ENCODE data around the gene SEMA5A. TPM values are rescaled to one million over a fixed set of nuclear protein-coding genes. Genes with fewer than 3 reads are reported as not detected.

Gene SEMA5A
- total RNA-seq, 1 donor from 2014 or later, result 0.40 TPM

DNA sequence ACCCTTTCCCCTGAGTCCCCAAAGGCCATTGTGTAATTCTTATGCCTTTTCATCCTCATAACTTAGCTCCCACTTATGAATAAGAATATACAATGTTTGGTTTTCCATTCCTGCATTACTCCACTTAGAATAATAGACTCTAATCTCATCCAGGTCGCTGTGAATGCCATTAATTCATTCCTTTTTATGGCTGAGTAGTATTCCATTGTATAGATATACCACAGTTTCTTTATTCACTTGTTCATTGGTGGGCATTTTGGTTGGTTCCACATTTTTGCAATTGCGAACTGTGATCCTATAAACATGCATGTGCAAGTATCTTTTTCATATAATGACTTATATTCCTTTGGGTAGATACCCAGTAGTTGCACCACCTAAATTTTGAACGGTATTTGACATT is 101.5 kb downstream of the SEMA5A start:
- DNase-seq (ENCODE audit: low read depth, low spot score), result no peak

GRCh38 chr5:9441610-9442009 is 104.3 kb downstream of the SEMA5A start:
- DNase-seq (ENCODE audit: low read depth, low spot score), result no peak

DNA sequence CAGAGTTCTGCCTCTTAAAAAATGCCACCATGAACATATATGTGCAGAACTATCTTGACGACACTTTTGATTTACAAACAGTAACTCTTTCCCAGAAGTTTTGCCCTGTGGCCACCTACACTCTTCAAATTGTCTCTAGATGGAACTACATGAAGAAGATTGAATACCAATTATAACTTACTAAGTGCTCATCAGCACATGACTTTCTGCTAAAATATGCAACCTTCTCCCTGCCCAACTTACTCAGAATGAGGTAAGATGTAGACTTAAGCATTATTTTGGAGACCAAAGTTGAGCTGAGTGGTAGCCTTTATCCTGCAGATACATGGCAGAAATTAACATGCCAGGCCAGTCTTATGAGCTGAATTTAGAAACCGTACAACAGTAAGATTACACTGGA is 105.4 kb downstream of the SEMA5A start:
- no peak for DNase-seq (ENCODE audit: low read depth, low spot score)

DNA sequence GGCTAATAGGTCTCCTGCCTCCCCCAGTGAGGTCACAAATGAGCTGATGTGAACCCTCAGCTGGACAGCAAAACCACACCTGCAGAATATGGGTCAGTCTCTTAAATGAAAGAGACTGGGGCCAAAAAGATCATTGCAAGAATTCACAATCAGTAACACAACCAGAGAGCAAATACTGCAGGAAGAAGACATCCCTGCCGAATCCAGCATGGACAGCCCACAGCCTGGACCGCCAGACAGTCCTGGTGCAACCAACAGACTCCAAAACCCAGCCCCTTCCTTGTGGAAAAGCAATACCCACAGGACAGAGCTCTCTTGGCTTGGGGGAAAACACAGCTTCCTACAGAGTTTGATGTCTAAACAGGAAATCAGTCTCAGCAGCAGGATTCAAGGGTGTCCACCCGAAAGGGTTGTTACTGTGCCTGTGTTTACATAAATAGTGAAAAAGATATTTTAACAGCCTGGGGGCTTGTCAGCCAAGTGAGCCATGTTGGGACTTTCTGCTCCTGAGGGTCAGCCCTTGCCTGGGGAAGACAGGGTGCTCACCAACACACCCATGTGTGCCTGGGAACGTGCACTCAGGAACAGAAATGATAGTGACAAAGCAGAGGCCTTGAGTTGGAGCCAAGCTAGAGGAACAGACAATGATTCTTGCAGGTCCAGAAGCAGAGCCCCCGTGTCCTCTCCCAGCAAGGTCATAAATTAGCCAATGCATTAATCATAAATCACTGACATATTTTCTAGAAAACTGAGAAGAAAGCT is 106.2 kb downstream of the SEMA5A start:
- no peak for DNase-seq (ENCODE audit: low read depth, low spot score)

DNA sequence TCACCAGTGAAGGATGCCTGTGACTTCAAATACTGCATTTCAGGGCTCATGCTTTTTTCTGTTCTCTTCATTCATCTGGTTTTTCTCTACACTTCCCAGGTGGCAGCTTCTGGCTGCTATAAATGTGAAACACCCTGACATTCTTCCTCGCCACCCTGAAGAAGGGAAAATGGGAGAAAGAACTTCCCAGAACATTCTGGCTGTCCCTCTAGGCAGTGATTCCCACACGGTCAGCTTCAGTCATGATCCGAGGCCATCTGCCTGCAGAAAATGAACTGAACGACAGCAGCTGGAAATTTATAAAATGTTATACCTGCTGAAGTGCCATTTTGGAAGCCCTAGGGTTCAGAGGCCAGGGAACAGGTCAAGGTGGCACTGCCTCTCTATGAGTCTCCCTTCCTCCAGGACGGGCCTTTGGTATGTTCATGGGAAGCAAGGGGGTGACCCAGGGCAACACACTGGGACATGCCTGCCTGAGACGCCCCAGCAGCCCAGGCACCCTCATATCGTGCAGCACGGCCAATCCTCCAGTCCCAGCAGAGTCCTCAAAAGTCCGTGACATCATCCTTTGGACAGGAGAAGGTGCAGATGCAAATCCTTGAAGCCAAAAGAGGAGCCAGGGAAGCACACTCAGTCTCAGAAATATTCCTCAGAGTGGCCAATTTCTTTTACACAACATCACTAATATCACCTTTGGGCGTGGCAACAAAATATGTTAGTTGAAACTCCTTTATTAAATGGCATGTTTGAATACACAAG is 107.1 kb downstream of the SEMA5A start:
- no peak for DNase-seq (ENCODE audit: low read depth, low spot score)

DNA sequence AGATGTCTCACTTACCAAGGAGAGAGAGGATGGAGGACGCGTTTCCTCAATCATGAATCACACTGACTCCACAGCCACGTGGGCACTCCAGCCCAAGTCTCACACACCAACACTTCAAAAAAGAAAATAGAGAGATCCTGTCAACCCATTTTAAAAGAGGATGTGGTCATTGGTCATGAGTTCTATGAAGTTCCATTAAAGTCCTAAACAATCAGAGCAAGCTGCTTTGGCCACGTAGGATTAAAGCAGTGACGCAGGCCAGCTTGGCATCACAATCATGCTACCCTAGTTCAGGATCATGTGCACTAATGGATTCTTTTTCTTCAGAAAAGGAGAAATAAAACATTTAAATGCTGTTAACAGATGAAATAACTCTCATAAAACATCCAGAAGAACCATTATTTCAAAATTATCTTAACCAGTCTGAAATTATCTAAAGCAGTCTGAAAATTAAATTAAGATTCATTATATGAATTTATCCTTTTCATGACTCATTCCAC is 108.1 kb downstream of the SEMA5A start:
- peak; percentile 4 for DNase-seq (ENCODE audit: low read depth, low spot score)

DNA sequence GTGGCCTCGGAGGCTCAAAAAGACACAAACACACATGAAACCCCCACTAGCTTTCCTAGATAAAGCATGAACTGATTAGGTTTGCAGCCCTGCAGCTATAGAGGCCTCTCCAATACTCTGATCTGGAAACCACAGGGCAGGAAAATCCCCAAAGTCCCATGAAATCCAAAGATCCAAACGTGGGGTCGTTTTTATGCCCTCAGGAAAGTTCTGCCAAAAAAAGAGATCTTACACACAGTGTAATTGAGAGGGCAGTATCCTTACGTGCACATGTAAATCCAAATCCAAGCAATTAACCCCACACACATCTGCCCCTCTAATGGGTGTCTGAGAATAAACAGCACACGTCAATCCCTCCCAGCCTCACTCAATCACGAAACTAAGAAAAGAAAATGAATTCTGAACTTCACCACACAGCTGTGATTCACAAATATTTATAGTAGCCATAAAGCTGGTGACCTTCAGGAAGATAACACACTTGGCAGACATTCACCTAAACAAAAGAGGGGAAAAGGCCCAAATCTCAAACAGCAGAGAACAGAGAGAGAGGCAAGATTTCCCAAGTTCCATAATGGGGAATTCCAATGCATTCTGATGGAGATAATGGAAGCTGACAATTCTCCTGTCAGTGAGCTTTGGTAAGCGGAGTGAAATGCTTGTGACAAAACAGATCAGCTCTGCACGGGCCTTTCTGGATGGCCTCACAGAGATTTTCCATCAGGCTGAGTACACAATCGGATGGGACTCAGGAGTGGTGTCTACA is 114.2 kb downstream of the SEMA5A start:
- DNase-seq (ENCODE audit: low read depth, low spot score), result no peak

- DNase-seq (ENCODE audit: low read depth, low spot score), result no peak
These were observed 114.8 kb downstream of the SEMA5A start for GRCh38 chr5:9431151-9431495.

DNA sequence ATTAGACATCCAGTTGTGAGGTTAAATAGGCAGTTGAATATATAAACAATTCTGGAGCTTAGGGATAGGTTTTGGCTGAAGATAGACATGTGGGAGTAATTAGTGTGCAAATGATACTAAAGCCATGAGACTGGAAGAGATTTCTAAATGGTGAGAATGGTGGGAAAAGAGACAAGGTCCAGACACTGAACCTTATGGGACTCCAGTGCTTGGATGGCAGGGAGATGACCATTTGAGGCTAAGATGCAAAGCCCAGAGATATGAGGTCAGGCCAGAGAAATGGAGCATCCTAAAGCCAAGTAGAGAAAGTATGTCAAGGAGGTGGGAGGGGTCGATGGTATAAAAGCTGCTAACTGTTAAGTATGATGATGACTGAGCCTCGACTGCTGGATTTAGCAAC is 115.6 kb downstream of the SEMA5A start:
- no peak for DNase-seq (ENCODE audit: low read depth, low spot score)

- no peak for DNase-seq (ENCODE audit: low read depth, low spot score)
These were observed 116.1 kb downstream of the SEMA5A start for GRCh38 chr5:9429691-9430215.

GRCh38 chr5:9428272-9428671 is 117.6 kb downstream of the SEMA5A start:
- DNase-seq (ENCODE audit: low read depth, low spot score), result no peak

DNA sequence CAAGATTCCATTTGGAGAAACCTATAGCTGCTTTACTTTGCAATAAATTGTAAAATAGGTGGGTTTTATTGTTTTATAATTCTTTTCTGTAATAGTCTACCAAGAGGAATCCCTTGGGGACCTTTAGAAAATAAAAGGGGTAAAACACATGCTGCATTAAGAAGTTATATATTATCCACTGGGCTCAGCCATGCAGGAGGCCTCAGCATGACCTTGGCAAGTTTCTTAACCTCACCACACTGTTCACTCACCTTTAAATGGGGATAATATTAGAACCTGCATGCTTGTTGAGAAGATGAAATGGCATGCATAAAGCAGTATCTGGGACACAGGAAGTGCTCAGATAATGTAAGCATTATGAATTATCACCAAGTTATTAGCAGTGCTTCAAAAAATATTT is 120.2 kb downstream of the SEMA5A start:
- DNase-seq (ENCODE audit: low read depth, low spot score), result no peak

- no peak for DNase-seq (ENCODE audit: low read depth, low spot score)
These were observed 122.3 kb downstream of the SEMA5A start for GRCh38 chr5:9423571-9423970.

DNA sequence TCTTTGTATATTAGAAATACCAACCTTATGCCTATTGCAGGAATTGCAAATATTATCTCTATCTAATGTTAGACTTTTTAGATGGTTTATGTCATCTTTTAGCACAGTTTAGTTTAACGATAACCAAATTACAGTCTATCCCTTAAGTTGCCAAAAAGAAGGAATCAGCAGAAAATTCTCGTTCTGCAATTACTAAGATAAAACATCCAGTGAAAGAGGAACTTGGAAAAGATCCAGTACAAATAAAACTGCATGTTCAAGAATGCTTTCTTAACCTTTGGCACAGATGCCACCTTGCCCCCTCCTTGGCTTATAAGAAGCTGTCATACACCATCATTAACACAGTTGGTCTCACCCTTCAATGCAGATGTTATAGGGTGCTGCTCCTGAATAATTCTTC is 124.0 kb downstream of the SEMA5A start:
- no peak for DNase-seq (ENCODE audit: low read depth, low spot score)

DNA sequence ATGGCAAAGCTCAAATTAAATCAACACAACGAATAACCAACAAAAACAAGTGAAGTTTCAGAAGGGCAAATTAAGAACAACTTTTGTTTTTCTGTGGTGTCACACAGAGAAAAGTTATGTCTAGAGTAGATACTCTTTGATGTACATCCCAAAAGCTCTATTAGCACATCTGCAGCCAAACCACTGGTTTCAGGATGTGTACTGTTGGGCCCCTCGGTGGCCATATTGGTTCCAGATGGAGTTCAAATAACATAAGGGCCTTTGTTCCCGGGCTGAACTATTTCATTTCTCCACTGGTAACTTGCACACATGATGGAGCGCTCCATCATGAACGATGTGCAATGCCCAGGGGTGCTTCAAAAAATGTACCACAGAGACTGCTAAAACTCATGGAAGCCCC is 126.1 kb downstream of the SEMA5A start:
- no peak for DNase-seq (ENCODE audit: low read depth, low spot score)

- DNase-seq (ENCODE audit: low read depth, low spot score), result no peak
These were observed 130.3 kb downstream of the SEMA5A start for GRCh38 chr5:9415566-9415965.

- DNase-seq (ENCODE audit: low read depth, low spot score), result no peak
These were observed 130.8 kb downstream of the SEMA5A start for GRCh38 chr5:9415091-9415490.

DNA sequence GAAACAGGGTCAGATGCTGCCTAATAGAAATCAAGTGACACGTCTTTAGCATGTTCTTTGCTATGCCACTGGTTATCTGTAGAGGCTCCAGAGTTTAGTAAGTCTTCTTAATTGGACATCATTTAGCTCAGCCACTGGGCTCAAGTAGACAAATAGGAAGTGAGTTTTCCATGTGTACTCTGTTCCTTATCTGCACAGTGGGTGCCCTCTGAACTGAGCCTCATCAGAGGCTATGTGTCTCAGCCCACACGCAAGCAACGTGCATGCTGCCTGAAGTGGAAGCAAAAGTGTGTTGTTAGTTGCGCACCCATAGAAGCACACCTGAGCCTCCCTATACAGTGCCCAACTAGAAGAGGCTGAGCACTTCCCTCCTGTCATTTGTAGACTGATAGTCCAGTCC is 134.7 kb downstream of the SEMA5A start:
- DNase-seq (ENCODE audit: low read depth, low spot score), result no peak

DNA sequence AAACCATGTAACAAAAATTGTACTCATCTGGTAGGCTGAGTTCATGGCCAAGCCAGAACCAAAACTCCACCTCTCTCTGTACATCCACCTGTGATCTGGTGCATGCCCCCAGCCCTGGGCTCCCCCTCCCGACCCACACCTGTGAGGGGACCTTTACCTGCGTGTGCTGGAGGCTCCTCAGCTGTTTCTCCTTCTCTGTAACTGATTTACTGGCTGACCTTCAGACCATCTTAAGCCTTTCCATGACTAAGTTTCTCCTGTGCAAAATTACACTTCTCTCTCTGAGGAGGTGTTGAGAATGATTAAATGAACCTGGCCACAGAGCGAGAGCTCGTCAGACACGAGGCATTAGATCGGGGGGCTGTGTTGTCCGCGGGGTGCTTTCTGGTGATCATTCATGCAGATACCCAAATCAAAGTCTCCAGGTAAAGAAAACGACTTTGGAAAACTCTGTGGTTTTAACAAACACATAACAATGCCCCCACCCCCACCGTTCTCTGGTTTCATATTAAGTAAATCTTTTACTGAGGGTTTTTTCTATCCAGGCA is 136.4 kb downstream of the SEMA5A start:
- DNase-seq (ENCODE audit: low read depth, low spot score), result no peak

- DNase-seq (ENCODE audit: low read depth, low spot score), result no peak
These were observed 136.9 kb downstream of the SEMA5A start for GRCh38 chr5:9408964-9409363.

- DNase-seq (ENCODE audit: low read depth, low spot score), result no peak
These were observed 140.6 kb downstream of the SEMA5A start for GRCh38 chr5:9405196-9405754.
